SK-N-MC (cell line): ENCODE measurements around the gene MED31.

Experiments used
- EZH2 ChIP-seq: fragments of 200-600 bp; sonication (generic); IDR thresholded peaks from one replicate; pipeline ENCODE4 v1.6.1; 2017; ENCODE audit warnings: antibody characterized with exemption
- POLR2AphosphoS5 ChIP-seq: IDR thresholded peaks from 2 replicates; pipeline ENCODE4 v1.6.1; 2012; ENCODE audit warnings: mild to moderate bottlenecking, low read depth, low read length, borderline replicate concordance

- TF ChIP-seq EZH2 (no peak), POLR2AphosphoS5 (no peak)
Observed at GRCh38 chr17:6602141-6602540, 49.3 kb downstream of the MED31 start.
